DMS53 (cell line): ENCODE results near the gene SHROOM3.
"Not testable (repeated sequence)": the region's sequence is repeated elsewhere in the genome, so short reads cannot be mapped to it uniquely, and the experiment has no call there.

Experiments
- DNase-seq: peaks from one replicate; lab custom pipeline; 2025; lab: John Stamatoyannopoulos, UW

Gene SHROOM3

GRCh38 chr4:76434901-76435527, at the start of gene SHROOM3:
Gene SHROOM3, plus strand, starts transcription at chr4:76435229. Its CDS starts 824 bp downstream, at chr4:76436053.
- no peak for DNase-seq

GRCh38 chr4:76385974-76386373, 49.1 kb upstream of the SHROOM3 start:
- DNase-seq, result no peak

- no peak for DNase-seq
Measured at GRCh38 chr4:76386566-76387305, 48.3 kb upstream of the SHROOM3 start.

GRCh38 chr4:76388160-76388908, 46.7 kb upstream of the SHROOM3 start:
- no peak for DNase-seq

GRCh38 chr4:76401654-76402053, 33.4 kb upstream of the SHROOM3 start:
- no peak for DNase-seq

- DNase-seq, result no peak
Measured at GRCh38 chr4:76406081-76406480, 28.9 kb upstream of the SHROOM3 start.

- DNase-seq, result no peak
Measured at GRCh38 chr4:76407440-76408119, 27.4 kb upstream of the SHROOM3 start.

- DNase-seq, result no peak
Measured at GRCh38 chr4:76410636-76411035, 24.4 kb upstream of the SHROOM3 start.

GRCh38 chr4:76420188-76420761, 14.8 kb upstream of the SHROOM3 start:
- peak; percentile 20 for DNase-seq

GRCh38 chr4:76420762-76421581, 14.1 kb upstream of the SHROOM3 start, which contains the start of gene CCDC158:
Gene CCDC158, minus strand, starts transcription at chr4:76421141. Its CDS starts 17,934 bp downstream, at chr4:76403207.
- DNase-seq, result peak; percentile 62

- not testable (repeated sequence) for DNase-seq
Measured at GRCh38 chr4:76423159-76423558, 11.9 kb upstream of the SHROOM3 start.

GRCh38 chr4:76426272-76426671, 8.8 kb upstream of the SHROOM3 start:
- DNase-seq, result peak; percentile 20

GRCh38 chr4:76429636-76430035, 5.4 kb upstream of the SHROOM3 start:
- DNase-seq, result no peak

GRCh38 chr4:76430519-76431388, 4.3 kb upstream of the SHROOM3 start:
- peak; percentile 74 for DNase-seq

- no peak for DNase-seq
Measured at GRCh38 chr4:76435528-76436319, 695 bp downstream of the SHROOM3 start.

- no peak for DNase-seq
Measured at GRCh38 chr4:76439491-76439890, 4.5 kb downstream of the SHROOM3 start.

- DNase-seq, result no peak
Measured at GRCh38 chr4:76441881-76442280, 6.9 kb downstream of the SHROOM3 start.

- no peak for DNase-seq
Measured at GRCh38 chr4:76442807-76443206, 7.8 kb downstream of the SHROOM3 start.

- no peak for DNase-seq
Measured at GRCh38 chr4:76443376-76443775, 8.3 kb downstream of the SHROOM3 start.
